ENCODE data around the gene OR10H1.
"Not testable (repeated sequence)": the region's sequence is repeated elsewhere in the genome, so short reads cannot be mapped to it uniquely, and the experiment has no call there.

Gene OR10H1

DNA sequence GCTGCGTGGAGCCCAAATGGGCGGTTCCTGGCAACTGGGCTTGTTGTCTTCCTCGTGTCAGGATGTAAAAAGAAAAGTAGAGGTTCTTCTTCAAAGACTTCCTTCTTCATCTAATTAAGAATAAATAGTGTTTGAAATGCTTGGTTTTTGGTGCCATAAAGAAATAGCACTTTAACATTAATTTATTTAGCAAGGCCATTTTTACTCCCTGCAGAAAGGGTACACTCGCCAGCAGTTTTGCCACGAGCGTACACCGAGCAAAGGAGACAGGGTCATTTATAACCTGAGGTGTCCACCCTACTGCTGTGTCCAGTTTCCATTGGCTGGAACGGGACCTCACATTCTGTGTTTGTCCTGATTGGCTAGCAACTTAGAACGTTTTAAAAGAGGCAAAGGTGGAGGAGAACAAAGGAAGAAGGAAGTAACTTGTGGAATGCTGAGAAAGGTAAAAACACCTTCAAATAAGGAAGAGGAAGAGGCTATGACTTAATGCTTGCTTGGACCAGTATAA is 21.8 kb upstream of the OR10H1 start:
- Histone ChIP-seq H3F3A (ENCODE audit: insufficient read depth, low read length) (no peaks in the 10 kb centered on the region), H3K9me2 (replicated peaks; ENCODE audit: insufficient read depth, low read length) (no peaks in the 10 kb centered on the region), H3K4me1 (ENCODE audit: low read length) (0 out of 2 replicates have a peak, but pooled peaks cover 3% of the 10 kb centered on the region), H3K36me3 (replicated peaks; ENCODE audit: insufficient read depth, low read length) (no peaks in the 10 kb centered on the region), H3K9me3 (replicated peaks; ENCODE audit: insufficient read depth, low read length) (no peaks in the 10 kb centered on the region), H3K79me2 (ENCODE audit: low read length) (no peaks in the 10 kb centered on the region), H3K27ac (ENCODE audit: low read length) (no peak overlapping the region), H4K20me1 (ENCODE audit: insufficient read depth, low read length) (no peaks in the 10 kb centered on the region), H3K27me3 (replicated peaks; ENCODE audit: insufficient read depth, low read length) (peaks cover 62% of the 10 kb centered on the region), H3K4me3 (ENCODE audit: low read length) (peak overlapping the region; percentile 74), H3K9ac (ENCODE audit: low read length) (no peak overlapping the region), H3K4me2 (ENCODE audit: low read depth, low read length) (peak overlapping the region; percentile 78), H2AFZ (ENCODE audit: low read length) (peak overlapping the region; percentile 90)
- DNase-seq: no peak
- TF ChIP-seq EZH2 (optimal IDR thresholded peaks at IDR 0.05; ENCODE audit: low read depth, low read length) (no peak), EZH2phosphoT487 (IDR thresholded peaks at IDR 0.05; ENCODE audit: low read length) (no peak), CTCF (IDR thresholded peaks at IDR 0.05; ENCODE audit: low read length) (no peak)

- Histone ChIP-seq H3K9ac (ENCODE audit: low read length) (peak overlapping the region; percentile 65), H4K20me1 (ENCODE audit: insufficient read depth, low read length) (no peaks in the 10 kb centered on the region), H3K79me2 (ENCODE audit: low read length) (no peaks in the 10 kb centered on the region), H3K4me1 (ENCODE audit: low read length) (0 out of 2 replicates have a peak, but pooled peaks cover 3% of the 10 kb centered on the region), H3K9me3 (replicated peaks; ENCODE audit: insufficient read depth, low read length) (no peaks in the 10 kb centered on the region), H3K36me3 (replicated peaks; ENCODE audit: insufficient read depth, low read length) (no peaks in the 10 kb centered on the region), H3K4me2 (ENCODE audit: low read depth, low read length) (peak overlapping the region; percentile 78), H2AFZ (ENCODE audit: low read length) (peak overlapping the region; percentile 90), H3K4me3 (ENCODE audit: low read length) (peak overlapping the region; percentile 74), H3F3A (ENCODE audit: insufficient read depth, low read length) (no peaks in the 10 kb centered on the region), H3K27ac (ENCODE audit: low read length) (peak overlapping the region; percentile 38; the same call in 1 of the 2 replicates), H3K27me3 (replicated peaks; ENCODE audit: insufficient read depth, low read length) (peaks cover 66% of the 10 kb centered on the region), H3K9me2 (replicated peaks; ENCODE audit: insufficient read depth, low read length) (no peaks in the 10 kb centered on the region)
- peak; percentile 93 for DNase-seq
- no peak for TF ChIP-seq CTCF (IDR thresholded peaks at IDR 0.05; ENCODE audit: low read length)
- no peak for TF ChIP-seq EZH2phosphoT487 (IDR thresholded peaks at IDR 0.05; ENCODE audit: low read length)
- no peak for TF ChIP-seq EZH2 (optimal IDR thresholded peaks at IDR 0.05; ENCODE audit: low read depth, low read length)
Observed at GRCh38 chr19:15836330-15837220, 21.1 kb upstream of the OR10H1 start.

GRCh38 chr19:15835565-15836329 is 20.3 kb upstream of the OR10H1 start:
- not testable (repeated sequence) for H3K4me1 ChIP-seq (ENCODE audit: low read length); H4K20me1 ChIP-seq (ENCODE audit: insufficient read depth, low read length); H3K79me2 ChIP-seq (ENCODE audit: low read length); H3K27ac ChIP-seq (ENCODE audit: low read length); H3K9me3 ChIP-seq (replicated peaks; ENCODE audit: insufficient read depth, low read length); H3K36me3 ChIP-seq (replicated peaks; ENCODE audit: insufficient read depth, low read length); DNase-seq; H3K9ac ChIP-seq (ENCODE audit: low read length); H3K9me2 ChIP-seq (replicated peaks; ENCODE audit: insufficient read depth, low read length); H3F3A ChIP-seq (ENCODE audit: insufficient read depth, low read length)
- H3K4me3 ChIP-seq (ENCODE audit: low read length): peak overlapping the region; percentile 74
- H3K4me2 ChIP-seq (ENCODE audit: low read depth, low read length): peak overlapping the region; percentile 78
- H3K27me3 ChIP-seq (replicated peaks; ENCODE audit: insufficient read depth, low read length): peaks cover 73% of the 10 kb centered on the region
- H2AFZ ChIP-seq (ENCODE audit: low read length): 0 out of 2 replicates have a peak overlapping the region, but pooled peaks have one; percentile 90

GRCh38 chr19:15834232-15834631 is 18.8 kb upstream of the OR10H1 start:
- not testable (repeated sequence) for H4K20me1 ChIP-seq (ENCODE audit: insufficient read depth, low read length); H3K9ac ChIP-seq (ENCODE audit: low read length); H3K4me2 ChIP-seq (ENCODE audit: low read depth, low read length); H3K9me2 ChIP-seq (replicated peaks; ENCODE audit: insufficient read depth, low read length); H3K36me3 ChIP-seq (replicated peaks; ENCODE audit: insufficient read depth, low read length); H3K27ac ChIP-seq (ENCODE audit: low read length); H3K79me2 ChIP-seq (ENCODE audit: low read length); H3K4me1 ChIP-seq (ENCODE audit: low read length); H3F3A ChIP-seq (ENCODE audit: insufficient read depth, low read length); H3K4me3 ChIP-seq (ENCODE audit: low read length); DNase-seq; H2AFZ ChIP-seq (ENCODE audit: low read length); H3K9me3 ChIP-seq (replicated peaks; ENCODE audit: insufficient read depth, low read length)
- peaks cover 86% of the 10 kb centered on the region for H3K27me3 ChIP-seq (replicated peaks; ENCODE audit: insufficient read depth, low read length)
